Activated CD4-positive, CD25-positive, alpha-beta regulatory T cell treated with anti-CD3 and anti-CD28 coated beads, Interleukin-2, amount 50 U/mL, for 24 hours (primary cell): ENCODE data around the gene CEP164.
"Not testable (repeated sequence)": the region's sequence is repeated elsewhere in the genome, so short reads cannot be mapped to it uniquely, and the experiment has no call there.

Experiments
- ATAC-seq, 2 donors: fragments of 150-1000 bp; cut with Tn5 transposase; one replicate each; pipeline ENCODE4 v1.10.0; 2021; ENCODE audit warnings: mild to moderate bottlenecking in 1 of 2, moderate library complexity in 1 of 2

CEP164 gene

GRCh38 chr11:117369534-117369933 is 41.9 kb downstream of the CEP164 start:
- ATAC-seq: no peak

DNA sequence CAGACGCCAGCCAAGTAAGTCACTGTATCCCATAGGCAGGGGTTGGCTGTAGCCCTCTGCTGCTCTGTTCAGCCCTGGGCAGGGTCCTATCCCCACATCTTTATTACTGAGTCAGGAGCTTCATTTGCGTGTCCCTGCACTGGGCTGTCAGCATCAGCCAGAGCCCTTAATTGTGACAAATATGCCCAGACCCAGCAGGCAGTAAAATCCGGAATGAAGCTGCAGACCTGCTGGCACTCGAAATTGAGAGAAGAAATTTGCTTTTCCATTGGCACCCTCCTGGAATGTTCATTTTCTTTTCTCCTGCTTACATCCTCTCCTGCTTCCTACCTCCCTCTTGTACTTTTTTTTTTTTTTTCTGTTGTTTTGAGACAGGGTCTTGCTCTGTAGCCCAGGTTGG is 43.8 kb downstream of the CEP164 start:
- no peak for ATAC-seq

- no peak for ATAC-seq
Measured at GRCh38 chr11:117374316-117375055, 46.8 kb downstream of the CEP164 start.

DNA sequence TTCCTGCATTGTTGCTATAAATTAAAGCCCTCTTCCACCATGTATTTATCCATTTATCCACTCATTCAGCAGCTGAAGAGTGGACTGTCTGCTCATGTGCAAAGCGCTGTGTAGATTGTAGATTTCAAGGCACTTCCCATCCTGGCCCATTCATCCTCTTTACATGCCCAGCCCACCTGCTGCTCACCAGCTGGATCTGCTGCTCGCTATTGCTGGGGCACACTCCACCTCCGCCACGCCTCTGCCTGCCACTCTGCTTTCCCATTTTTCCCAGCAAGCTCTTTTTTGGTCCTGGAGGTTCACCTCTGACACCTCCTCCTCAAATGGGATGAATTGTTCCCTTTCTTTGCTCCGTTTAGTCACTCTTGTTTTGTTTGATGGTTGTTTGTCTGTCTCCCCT is 48.3 kb downstream of the CEP164 start:
- no peak for ATAC-seq

DNA sequence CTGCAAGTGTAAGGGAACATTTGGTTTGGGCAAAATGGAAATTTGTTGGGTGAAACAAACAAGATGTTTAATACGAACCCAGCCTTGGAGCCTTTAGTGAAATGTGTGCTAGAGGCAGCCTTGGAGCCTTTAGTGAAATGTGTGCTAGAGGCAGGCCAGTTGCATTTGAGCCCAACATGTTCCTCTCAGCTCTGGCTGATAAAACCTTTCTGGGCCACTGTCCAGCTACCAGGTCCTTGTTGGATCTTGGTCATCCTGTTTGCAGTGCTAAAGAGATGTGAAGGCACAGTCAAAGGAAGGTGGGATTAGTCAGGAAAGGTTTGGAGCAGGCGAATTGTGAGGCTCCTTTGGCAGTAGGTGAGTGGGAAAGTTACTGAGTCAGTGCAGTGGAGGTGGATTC is 48.9 kb downstream of the CEP164 start:
- no peak for ATAC-seq

DNA sequence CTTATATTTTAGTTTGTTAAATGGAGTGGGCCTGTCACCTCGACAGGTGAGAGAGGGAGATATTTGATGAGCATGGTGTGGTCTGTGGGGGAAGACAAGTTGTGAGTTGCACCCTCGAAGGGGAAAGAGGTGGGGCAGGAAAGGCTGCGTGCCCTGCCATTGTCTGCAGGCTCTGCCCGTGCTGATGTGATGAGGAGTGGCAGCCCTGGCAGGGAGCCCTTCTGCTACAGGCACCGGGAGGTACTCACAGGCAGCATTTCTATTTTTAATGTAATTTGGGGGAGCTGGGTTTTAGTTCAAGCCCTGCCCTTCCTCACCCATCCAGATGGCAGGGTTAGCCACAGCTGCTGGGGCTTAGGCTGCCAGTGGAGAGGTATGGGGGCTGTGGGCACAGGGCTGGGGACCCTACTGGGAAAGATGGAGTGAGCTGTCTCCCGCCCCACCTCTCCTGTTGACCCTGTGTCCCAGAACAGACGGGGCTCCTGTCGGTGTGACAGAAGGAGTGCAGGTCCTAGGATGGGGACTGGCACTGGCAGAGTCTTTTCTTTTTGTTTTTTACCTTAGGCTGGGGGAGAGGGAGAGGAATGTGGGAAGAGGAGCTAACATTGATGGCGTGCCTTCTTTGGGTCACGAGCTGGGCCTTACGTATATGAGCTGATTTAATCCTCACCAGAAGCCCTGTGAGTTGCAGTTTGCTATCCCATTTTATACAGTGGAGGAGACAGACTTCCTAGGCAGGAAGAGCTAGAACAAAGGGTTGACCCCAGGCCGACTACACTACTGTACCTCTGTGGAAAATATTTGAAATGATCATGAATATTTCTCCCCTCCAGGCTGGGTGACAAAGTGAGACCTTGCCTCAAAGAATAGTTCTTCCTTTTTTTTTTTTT is 51.6 kb downstream of the CEP164 start:
- ATAC-seq: no peak

- ATAC-seq: no peak
Measured at GRCh38 chr11:117380676-117381075, 53.0 kb downstream of the CEP164 start.

DNA sequence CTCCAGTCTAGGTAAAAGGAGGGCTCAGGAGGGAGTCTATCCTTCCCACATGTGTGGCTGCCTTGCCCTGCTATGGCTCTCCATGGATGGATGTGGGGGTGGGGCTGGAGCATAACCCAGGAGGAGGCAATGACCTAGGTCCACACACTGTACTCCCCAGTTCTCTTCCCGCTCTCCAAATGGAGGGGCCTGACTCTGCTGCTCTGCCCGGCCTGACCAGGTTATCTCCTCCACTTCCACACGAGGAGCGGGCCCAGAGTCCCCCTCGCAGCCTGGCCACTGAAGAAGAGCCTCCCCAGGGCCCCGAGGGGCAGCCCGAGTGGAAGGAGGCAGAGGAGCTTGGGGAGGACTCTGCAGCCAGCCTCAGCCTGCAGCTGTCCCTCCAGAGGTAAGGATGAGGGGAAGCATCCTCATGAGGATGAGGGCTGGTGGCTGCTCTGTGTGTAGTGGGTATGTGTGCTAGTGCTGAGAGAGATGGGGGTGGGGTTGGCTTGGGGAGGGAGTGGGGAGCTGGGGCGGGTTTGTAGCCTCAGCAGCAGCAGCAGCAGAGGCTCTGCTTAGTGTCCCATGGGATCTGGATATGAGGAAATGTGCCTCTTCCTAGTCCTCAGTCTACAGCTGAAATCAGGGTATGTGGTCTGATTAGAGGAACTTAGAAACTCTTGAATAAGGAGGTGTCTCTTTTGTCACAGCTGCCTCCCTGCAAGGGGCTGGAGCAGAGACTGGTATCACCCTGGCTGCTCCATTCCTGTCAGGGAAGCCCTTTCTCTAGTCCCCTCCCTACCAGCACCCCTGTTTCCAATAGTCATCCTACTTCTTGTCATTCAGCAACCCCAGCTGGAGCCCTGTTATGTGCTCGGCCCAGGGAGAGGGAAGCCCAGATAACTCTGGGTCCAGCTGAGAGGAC is 54.1 kb downstream of the CEP164 start:
- ATAC-seq: no peak

GRCh38 chr11:117382746-117383145 is 55.1 kb downstream of the CEP164 start:
- ATAC-seq: no peak

DNA sequence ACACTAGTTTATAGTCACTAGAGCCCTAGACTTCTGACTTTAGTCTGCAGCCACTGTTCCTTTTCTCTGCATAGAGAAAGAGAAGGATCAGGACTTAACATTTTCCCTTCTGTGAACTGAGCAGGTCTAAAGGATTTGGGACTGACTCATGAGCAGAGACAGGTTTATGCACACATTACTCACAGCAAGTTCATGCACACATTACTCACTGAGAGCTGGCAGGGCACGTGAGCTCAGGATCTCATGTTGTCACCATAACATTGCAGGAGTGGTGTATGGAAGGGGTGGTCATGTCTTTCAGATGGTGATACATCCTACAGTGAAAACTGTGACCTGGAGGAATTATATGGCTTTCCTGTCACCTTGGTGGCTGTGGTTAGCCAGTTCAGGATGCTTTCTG is 56.4 kb downstream of the CEP164 start:
- no peak for ATAC-seq

DNA sequence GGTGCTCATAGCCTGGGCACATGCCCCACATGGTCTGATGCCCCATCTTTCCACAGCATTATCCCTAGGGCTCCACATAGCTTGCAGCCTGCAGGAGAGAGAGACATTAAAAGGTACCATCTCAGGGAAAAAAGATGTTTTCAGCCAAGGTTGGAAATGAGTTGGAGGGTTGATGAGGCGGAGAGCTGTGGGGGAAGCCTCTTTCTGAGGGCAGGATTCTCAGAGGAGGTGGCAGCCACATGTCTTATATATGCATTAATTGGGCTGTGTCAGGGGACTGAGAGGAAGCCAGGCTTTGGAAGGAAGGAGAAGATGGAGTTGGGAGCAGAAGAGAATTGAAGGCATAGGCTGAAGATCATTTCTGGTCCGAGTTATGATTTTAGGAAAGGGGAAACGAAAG is 57.8 kb downstream of the CEP164 start:
- no peak for ATAC-seq

- no peak for ATAC-seq
Measured at GRCh38 chr11:117385906-117386305, 58.3 kb downstream of the CEP164 start.

- no peak for ATAC-seq
Measured at GRCh38 chr11:117387992-117388755, 60.5 kb downstream of the CEP164 start.

GRCh38 chr11:117390743-117391142 is 63.1 kb downstream of the CEP164 start:
- ATAC-seq: no peak

GRCh38 chr11:117391181-117391580 is 63.5 kb downstream of the CEP164 start:
- ATAC-seq: no peak

- ATAC-seq: no peak
Measured at GRCh38 chr11:117392001-117392690, 64.5 kb downstream of the CEP164 start.

GRCh38 chr11:117392979-117393378 is 65.3 kb downstream of the CEP164 start:
- no peak for ATAC-seq

DNA sequence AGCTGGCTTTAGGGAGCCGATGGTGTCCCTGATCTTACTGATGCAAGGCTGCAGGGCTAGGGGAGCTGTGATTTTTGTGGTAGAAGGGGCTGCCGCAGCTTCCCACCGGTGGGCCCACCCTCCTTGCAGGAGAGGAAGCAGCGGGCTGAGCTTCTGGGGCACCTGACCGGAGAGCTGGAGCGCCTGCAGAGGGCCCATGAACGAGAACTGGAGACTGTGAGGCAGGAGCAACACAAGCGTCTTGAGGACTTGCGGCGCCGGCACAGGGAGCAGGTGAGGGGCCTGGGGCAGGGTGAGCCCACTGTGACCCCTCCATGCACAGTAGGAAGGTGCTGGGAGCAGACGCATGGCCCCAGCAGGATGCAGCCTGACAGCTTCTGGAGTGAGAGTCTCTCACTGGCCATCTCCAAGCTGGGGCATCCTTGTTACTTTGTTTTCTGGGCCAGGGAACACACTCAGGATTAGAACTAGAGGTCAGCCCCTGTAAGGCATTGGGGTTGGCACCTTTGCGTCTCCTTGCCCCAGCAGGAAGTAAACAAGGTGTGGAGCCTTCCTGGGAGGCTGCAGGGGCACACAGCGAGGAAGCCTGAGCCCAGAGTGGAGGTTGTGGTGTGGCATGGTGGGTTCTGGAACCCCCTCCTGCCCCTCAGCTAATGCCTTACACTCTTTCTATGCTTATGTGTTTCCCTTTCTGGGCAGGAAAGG is 66.7 kb downstream of the CEP164 start:
- ATAC-seq: no peak

DNA sequence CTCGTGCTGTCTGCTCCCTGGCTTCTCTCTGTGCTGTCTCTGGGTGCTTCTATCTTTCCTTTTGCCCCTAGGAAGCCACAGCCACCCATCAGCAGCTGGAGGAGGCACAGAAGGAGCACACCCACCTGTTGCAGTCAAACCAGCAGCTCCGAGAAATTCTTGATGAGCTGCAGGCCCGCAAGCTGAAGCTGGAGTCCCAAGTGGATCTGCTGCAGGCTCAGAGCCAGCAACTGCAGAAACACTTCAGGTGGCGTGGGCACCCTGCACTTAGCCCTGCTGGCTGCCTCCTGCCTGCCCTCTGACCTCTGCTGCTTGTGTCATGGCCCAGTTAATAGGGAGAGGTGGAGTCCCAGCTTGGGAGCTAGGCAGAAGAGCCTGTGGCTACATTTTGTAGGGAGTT is 67.8 kb downstream of the CEP164 start:
- ATAC-seq: no peak

- no peak for ATAC-seq
Measured at GRCh38 chr11:117396970-117397369, 69.3 kb downstream of the CEP164 start.

- ATAC-seq: not testable (repeated sequence)
Measured at GRCh38 chr11:117398618-117399017, 71.0 kb downstream of the CEP164 start.
